ENCODE measurements around the gene POGLUT3.

Gene POGLUT3, protein sequence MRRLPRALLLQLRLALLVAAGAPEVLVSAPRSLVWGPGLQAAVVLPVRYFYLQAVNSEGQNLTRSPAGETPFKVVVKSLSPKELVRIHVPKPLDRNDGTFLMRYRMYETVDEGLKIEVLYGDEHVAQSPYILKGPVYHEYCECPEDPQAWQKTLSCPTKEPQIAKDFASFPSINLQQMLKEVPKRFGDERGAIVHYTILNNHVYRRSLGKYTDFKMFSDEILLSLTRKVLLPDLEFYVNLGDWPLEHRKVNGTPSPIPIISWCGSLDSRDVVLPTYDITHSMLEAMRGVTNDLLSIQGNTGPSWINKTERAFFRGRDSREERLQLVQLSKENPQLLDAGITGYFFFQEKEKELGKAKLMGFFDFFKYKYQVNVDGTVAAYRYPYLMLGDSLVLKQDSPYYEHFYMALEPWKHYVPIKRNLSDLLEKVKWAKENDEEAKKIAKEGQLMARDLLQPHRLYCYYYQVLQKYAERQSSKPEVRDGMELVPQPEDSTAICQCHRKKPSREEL

DNA sequence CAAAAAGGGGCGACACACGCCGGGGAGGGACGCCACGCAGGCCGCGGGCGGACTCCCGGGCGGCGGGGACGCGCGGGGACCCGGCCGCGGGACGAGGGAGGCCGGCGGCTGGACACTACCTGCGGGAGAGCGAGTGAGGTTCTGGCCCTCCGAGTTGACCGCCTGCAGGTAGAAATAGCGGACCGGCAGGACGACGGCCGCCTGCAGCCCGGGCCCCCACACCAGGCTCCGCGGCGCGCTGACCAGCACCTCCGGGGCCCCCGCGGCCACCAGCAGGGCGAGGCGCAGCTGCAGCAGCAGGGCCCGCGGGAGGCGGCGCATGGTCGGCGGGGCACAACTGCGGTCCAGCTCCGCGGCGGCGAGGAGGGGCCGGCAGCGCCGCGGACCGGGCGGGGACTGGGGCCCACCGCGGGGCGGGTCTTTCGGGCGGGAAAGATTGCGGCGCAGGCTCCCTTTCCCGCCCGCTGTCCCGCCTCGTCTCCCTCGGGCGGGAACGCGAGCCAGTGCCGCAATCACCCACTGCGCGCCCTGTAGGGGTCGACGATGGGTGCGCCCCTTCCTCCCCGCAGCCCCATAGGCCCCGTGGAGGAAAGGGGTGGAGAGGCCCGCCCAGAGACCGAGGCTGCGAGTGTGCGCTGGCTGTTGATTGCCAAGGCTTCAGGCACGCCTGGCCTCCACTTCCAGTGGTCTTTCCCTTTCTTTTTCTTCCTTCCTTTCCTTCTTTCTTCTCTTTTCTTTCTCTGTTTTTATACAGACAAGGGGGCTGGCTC, at the start of gene POGLUT3:
Gene POGLUT3 (minus strand): TSS at position 339 of the 770 bp plus-strand sequence. CDS start 18 bp downstream, at position 321.
- FAIRE-seq, result no peak

DNA sequence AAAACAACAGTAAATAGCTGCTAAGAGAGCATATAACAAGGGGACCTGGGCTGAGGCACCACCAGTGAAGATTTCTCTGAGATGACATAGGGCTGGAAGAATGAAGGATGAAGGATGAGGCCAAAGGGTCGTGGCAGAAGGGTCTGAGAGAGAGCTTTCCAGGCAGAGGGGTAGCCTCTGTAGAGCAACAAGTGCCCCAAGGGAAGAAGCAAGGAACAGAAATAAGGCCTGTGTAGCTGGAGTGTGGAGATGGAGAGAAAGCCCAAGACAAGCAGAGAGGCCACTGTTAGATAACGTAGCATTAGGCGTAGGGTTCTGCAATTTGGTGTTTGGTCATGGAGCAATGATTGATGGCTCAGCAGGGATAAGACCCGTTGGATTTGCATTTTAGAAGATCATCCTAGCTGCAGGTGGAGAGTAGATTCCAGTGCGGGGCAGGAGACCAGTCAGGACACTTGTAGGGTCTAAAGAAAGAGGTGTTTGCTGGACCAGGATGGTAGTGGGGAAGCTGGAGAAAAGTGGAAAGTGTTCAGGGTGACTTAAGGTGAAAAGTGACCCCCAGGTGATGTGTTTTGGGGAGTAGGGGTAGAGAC, 47.8 kb upstream of the POGLUT3 start:
- no peak for FAIRE-seq

DNA sequence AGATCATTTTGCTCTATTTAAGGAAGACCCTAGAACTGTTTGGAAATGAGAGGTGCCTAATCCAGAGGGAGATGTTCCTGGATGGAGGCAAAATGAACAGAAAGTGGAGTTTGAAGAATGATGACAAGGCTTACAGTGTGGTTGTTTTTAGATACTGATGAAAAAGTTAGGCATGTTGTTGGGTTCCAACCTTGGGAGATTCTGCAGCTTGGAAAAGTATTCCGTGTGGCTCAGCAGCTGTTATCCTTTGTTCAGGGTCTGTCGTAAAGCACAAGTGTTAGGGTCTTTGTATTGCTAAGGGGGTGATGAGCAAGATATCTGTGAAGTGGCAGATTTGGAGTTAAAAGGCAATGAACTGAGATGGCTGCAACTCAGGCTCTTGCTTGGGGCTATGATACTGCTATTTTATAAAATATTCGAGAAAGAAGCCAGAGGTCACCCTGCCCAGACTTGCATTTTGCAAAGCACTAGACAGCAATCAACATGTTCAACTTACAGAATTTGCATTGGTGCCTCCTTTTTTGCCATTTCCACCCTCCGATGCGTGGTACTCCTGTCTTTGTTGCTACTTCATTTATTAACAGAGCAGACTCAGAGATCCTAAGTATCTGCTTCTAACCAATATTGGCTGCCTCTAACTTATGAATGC, 45.3 kb upstream of the POGLUT3 start:
- no peak for FAIRE-seq

DNA sequence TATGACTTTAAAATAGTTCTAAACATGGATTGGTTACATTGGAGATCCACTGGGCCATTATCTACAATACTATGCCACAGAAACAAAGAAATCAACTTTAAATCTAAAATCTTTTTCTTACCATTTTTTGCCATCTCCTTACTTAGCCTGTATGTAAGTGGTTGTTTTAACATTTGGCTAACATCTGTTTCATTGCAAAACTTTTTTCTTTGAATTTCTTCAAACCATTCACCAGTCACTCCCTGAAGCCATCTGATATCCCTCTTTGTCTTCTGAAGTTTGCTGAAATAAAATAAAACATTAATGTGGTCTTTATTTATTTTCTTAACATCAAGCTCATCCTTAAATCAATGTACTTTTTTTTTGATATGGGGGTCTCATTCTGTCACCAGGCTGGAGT, 43.3 kb upstream of the POGLUT3 start:
- FAIRE-seq, result no peak

DNA sequence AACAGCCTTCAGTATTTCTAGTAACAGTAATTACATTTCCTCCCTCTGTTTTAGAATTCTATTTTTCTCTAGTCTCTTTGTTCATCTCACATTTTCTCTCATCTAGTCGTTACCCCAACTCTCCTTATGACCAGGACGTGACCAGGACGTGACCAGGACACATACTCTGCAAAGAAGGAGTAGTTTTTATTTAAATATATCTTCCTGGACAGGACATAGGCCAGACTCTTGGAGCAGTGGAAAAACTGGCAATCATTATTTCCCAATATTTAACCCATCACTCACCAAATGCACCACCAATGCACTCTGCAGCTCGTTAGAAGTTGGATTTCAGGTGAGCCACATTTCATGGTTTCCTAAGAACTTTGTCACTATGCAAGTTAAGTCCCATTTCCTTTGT, 40.3 kb upstream of the POGLUT3 start:
- no peak for FAIRE-seq

DNA sequence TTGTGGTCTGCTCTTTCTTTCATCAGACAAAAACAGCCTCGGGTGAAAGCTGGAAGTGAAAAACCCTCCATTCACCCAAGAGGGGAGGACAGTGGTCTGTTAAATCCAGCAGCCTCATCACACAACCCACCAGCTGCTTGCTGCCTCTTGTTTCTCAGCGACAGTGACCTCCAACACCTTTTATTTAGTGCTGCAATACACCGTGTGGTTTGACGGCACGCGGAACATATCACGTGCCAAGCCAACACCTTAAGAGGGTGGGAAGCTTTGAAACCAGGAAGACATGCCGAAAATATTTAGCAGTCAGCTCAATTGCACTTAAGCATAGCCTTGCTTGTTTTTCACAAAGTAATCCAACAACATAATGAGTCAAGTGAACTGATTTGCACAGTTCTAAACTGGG, 39.8 kb upstream of the POGLUT3 start:
- no peak for FAIRE-seq

DNA sequence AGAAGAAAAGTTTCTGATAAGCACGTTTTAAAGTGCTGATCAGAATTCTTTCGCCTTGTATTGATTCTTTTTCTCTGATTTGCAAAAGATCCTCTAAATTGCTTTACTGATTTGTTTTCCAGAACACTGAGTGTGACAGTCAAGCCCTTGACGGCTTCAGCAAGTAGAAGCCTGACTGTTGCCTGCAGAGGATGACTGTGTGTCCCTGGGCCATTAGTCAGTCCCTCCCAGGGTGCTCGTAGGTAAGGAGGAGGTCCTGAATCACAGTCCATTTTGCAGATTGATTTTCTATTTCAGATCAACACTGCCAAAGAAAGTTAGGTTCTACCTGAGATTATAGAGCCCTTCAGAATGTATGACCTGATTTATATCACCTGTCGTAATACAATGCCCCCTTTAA, 38.6 kb upstream of the POGLUT3 start:
- no peak for FAIRE-seq

DNA sequence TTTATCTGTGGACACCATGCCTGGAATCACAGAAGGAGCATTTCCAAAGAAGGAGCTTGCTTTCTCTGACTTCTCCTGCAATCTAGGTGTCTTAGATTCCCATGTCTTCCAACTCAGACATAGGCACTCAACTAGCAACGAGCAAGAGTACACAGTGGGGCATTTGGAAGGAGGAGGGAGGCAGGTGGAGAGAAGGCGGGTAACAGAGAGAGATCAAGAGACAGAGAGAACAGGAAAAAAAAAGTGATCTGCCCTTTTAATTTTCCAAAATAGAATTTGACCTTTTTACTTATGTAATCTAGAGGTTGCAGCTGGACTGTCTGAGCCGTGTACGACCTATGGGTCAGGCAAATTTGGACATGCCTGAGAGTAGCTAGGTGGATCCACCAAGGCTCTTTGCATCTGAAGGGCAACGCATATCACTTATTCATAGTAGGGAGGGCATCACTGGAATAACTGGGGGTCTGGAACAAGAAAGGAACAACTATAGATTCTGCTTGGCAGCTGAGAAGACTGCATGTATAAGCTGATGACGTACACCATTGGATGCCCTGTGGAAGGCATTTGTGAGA, 37.3 kb upstream of the POGLUT3 start:
- no peak for FAIRE-seq

DNA sequence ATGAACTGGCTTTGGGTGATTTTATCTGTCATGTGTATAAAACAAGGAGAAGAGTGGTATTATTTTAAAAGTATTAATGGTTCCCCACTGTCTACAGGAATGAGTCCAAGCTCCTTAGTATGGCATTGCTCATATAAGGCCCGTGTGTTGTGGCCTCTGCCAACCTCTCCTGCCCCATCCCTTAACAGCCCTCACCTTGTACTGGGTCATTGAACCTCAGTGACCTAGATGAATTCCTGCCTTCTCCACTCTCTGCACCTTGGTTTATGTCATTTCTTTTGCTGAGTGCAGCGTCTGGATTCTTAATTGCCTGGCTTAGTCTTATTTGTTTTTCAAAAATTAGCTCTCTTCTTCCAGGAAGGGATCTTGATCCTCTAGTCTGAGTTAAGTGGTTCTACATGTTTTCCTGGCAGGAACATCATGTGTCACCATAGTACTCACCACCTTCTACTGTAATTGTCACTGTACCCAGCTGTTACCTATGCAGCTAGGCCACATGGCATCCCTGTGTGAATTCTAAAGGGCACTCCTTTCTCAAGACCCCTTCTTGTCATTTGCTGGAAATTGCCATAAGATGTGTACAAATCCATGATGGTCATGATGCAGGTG, 36.2 kb upstream of the POGLUT3 start:
- no peak for FAIRE-seq

DNA sequence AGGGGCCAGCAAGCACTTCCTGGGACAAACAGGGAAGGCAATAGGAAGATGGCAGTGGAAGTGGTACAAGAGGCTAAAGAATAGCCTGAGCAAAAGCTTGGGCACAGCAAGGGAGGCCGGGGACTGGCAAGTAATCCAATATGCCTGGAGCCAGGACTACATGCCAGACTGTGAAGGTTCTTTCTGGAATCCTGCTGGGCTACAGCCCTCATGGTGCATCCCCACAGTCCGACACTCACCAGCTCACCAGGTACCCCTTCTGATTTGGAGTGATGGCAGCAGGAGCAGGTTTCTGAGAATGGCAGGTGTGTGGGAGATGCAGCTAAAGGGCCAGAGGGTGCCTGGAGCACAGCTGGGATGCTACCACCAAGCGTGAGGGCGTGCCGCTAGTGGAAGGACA, 32.2 kb upstream of the POGLUT3 start:
- FAIRE-seq, result no peak

DNA sequence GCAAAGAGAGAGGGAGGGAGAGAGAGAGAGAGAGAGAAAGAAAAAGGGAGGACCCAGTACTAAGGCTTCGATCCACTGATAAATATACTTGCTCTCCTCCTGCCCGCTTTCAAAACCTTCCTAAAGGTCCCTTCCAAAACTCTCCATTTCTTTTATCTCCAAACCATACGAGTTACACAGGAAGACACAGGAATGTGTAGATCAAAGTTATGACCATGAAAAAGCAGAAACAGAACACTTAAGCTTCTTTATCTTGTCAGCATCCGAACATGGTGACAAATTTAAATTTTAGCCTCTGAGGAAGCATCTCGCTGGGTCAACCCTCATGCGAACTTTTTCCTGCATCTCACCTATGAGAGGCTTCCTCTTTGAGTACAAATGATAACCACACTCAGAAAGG, 29.2 kb upstream of the POGLUT3 start:
- no peak for FAIRE-seq

DNA sequence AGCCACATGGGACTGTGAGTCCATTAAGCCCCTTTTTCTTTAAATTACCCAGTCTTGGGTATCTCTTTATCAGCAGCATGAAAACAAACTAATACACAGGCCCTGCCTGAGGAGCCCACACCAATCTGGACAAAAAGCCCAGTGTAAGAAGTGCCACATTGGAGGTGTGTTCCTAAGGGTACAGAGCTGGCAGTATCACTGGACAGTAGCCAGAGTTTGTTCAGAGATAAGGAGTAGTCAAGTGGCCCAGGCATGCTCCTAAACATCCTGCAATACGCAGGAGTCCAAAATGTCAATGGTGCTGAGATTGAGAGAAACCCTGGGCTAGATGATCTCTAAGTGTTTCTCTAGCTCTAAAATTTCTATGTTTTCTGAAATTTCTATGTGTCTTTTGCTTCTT, 27.0 kb upstream of the POGLUT3 start:
- FAIRE-seq, result no peak

DNA sequence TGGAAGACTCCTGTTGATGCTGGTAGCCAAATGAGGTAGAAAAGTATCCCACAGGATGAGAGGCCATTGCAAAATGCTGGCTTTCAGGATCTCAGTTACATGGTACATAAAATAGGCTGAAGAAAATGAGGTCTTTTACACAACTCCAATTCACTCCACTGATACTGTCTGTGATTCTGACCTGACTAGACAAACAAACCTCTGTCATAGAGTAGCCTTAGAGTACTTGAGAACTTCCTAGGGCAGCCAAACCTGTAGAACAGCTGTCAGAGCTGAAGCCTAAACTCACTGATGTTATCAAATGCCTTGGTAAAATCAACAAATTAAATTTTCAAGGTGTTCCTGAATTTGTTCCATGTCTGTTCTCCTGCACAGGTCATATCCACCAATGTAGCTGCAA, 26.2 kb upstream of the POGLUT3 start:
- FAIRE-seq, result no peak

DNA sequence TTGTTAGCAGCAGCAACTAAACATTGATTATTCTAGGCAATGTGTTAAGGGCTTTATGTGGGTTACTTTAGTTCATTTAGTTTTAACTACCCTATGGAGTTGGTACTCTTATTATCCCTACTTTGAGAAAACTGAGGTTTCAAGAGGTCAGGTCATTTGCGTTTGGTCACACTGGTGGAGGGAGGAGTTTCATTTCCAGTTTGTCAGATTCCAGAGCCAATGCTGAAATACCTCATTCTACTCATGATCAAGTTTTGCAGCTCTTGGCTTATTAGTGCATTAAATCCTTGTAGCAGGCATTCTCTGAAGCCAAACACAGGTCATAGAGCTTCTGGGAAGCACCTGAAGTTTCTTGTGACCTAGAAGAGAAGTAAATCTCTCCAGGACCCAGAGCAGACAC, 24.1 kb upstream of the POGLUT3 start:
- FAIRE-seq, result no peak

DNA sequence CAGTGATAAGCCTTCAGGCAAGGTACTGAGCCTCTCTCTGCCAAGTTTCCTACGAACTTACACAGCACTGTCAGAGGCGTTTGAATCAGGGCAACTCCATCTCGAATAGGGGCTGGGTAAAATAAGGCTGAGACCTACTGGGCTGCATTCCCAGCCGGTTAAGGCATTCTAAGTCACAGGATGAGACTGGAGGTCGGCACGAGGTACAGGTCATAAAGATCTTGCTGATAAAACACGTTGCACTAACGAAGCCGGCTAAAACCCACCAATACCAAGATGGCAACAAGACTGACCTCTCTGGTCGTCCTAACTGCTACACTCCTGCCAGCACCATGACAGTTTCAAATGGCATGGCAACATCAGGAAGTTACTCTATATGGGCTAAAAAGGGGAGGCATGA, 20.4 kb upstream of the POGLUT3 start:
- no peak for FAIRE-seq

DNA sequence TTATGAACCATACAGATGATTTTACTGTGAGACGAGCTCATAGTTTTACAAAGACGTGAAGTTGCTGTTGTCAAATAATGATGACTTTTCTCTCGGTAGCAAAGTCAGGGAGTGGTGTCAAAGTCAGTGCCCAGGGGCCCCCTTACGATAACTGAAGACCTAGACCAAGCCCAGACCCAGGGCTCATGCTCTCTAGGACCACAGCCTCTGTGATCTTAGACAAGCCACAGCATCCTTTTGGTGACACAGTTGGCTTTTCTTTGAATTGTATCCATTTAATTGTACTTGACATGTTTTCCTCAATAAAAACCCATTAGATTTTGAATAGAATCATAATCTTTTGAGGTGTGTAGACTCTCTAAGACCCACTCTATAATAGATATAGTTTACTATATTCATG, 17.9 kb upstream of the POGLUT3 start:
- FAIRE-seq, result no peak

DNA sequence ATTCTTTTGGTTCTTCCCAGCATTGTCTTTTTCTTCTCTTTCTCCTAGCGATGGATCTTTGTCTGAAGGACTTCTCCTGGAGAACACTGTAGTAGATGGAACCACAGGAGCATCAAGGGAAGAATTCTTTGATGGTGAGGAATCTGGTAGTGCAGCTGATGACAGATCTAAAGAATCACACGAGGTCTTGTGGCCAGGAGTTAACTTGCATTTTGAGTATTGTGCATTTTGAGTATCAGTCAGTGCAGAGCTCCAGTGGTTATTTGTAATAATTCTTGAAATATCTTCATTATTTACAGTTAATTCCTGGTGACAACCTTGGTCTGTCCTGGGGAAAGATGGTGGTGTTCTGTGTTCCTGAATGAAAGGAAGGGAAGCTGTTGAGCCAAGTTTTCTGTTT, 14.5 kb upstream of the POGLUT3 start:
- FAIRE-seq, result no peak

DNA sequence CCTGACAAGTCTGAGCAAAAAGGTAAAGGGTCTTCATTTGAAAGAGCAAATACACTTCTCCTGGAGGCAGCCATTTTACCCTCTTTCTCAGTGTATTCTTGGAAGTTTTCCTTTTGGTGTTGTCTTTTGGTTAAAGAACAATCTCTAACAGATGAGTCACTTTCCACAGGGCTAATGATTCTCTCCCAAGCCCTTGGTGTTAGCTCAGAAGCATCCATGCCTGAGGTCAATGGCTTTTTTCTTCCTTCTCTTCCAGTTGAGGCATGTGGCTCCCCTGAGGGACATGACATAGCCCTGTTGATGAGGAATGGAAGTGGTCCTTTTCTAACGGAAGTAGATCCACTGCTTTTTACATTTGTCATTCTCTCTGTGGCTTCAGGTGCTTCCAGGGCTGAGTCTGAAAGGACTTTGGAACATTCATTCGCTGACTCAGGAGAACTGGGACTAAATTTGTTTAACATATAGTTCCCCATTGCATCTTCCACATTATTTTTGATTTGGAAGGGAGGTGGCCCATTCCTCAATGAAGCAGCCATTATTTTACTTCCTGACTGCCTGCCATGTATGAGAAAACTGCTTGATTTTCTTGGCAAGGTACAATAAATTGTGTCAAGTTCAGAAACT, 13.8 kb upstream of the POGLUT3 start:
- FAIRE-seq, result no peak

DNA sequence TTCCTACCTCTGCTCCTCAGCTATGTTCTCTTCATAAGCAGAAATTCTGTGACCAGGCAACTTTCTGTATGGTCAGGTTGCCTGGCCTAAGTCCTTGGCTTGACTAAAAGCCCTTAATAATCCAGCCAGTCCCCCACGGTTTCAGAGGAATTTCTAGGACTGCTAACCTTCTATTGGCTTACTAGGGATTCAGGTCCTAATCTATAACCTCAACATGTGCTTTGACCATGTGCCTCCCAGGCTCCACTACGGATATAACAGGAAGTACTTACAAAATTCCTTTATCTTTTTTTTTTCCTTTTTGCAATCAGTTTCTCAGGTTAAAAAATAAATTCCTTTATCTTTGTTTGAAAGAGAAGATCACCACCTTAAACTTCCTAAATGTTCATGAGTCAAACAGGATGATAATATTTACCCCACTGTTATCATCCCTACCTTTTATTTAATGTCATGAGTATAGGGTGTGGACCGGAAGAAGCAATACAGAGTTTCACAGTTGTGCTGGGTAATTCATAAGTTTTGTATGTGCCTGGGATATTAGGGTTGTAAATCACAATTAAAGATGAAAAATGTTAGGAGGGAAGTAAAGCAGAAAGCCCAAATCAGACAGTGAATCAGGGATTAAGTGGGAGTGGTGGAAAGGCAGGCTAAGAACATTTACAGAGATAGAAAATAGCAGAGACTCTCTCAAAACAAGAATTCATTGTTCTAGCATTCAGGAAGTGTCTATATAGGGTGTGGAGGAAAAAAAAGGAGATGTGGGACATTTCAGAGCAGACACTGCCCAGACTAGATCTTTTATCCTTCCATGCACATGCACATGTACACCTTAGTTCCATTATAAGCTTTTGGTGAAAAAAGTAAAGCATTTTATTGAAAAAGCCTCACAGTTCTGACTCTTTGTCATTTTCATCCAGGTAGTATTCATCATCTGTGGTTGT, 10.7 kb upstream of the POGLUT3 start:
- FAIRE-seq, result no peak

DNA sequence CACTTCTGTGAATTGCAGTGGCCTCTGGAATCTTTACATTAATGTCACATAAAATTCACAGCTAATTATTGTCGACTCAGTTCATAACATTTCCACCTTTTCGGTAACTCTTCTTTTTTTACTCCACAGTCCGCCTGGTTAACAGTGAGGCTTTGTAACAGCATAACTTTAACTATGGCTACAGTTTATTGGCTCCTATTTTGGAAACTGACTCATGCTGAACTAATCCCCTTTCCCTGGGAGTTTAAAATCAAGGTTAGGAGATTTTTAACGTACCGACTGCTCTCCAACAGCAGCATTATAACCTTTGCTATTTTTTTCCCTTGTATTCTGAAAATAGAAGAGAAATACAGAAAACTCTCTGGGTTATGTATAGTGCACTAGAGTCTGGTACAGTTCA, 3.2 kb upstream of the POGLUT3 start:
- FAIRE-seq, result no peak

DNA sequence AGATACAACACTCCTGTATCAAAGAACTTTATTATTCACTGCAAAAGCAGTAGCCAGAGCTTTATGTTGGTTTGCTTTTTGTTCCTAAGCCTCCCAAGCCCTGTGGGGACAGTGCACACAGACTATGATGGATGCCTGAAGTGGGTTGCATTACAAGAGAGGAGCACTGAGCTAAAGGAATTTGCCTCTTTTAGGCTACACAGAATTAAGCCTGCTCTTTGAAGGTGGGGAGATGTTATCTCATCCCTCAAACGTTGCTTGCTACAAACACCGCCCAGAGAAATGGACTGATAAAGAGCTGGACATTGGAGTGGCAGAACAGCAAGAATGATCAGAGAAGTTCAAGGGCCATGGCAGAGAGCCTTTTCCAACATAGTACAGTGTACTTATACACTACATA, 2.5 kb upstream of the POGLUT3 start:
- no peak for FAIRE-seq
